Upper lobe of left lung (tissue), 4 donors: ENCODE results near the gene BBIP1.

Source experiments
- CTCF ChIP-seq, 6 experiments: fragments of 450-650 bp in 4 of 6; fragments of 200-600 bp in 2 of 6; sonication (generic) in 2 of 6; IDR thresholded peaks; one replicate each; pipeline ENCODE4 v1.5.1; 2016 to 2019; ENCODE audit warnings: antibody characterized with exemption in 6 of 6
- POLR2A ChIP-seq, 4 donors: fragments of 450-650 bp; IDR thresholded peaks; one replicate each; pipeline ENCODE4 v1.5.1; 2016 to 2017; ENCODE audit warnings: antibody characterized with exemption in 4 of 4, mild to moderate bottlenecking in 2 of 4

GRCh38 chr10:110873951-110874350 lies 45.0 kb downstream of the BBIP1 start:
- no peak for TF ChIP-seq CTCF (IDR thresholded peaks at IDR 0.05)
- TF ChIP-seq POLR2A (IDR thresholded peaks at IDR 0.05): no peak
